ENCODE results near the gene LPO. TPM values are rescaled to one million over a fixed set of nuclear protein-coding genes. Genes with fewer than 3 reads are reported as not detected.
A peak's percentile ranks its signal among the peaks of the same experiment; 100 is the strongest.

Gene LPO
- total RNA-seq, 2 donors from 2014 or later = 0.44 TPM; not detected in 1

GRCh38 chr17:58279736-58280479 is 41.5 kb downstream of the LPO start:
- Mint-ChIP-seq H3K4me3 (no peak overlapping the region), H3K27ac (no peak overlapping the region), H3K36me3 (ENCODE audit: low read depth) (no peaks in the 10 kb centered on the region), H3K27me3 (peaks cover 54% of the 10 kb centered on the region), H3K4me1 (peaks cover 4% of the 10 kb centered on the region)
- no peak for DNase-seq
- no peaks in the 10 kb centered on the region for H3K9me3 ChIP-seq (ENCODE audit: control insufficient read depth, low read length, poor library complexity, severe bottlenecking)
- peak; percentile 23 for ATAC-seq

GRCh38 chr17:58280480-58281217 is 42.3 kb downstream of the LPO start, which contains the start of gene MPO:
MPO (minus strand) TSS chr17:58280935; CDS start chr17:58280758, 177 bp downstream.
- H3K9me3 ChIP-seq (ENCODE audit: control insufficient read depth, low read length, poor library complexity, severe bottlenecking) = no peaks in the 10 kb centered on the region
- Mint-ChIP-seq H3K36me3 (ENCODE audit: low read depth) (no peaks in the 10 kb centered on the region), H3K4me3 (no peak within 1 kb of the TSS), H3K27ac (no peak within 1 kb of the TSS), H3K27me3 (peaks cover 60% of the 10 kb centered on the region), H3K4me1 (peaks cover 4% of the 10 kb centered on the region)
- ATAC-seq (no peak), DNase-seq (no peak)

DNA sequence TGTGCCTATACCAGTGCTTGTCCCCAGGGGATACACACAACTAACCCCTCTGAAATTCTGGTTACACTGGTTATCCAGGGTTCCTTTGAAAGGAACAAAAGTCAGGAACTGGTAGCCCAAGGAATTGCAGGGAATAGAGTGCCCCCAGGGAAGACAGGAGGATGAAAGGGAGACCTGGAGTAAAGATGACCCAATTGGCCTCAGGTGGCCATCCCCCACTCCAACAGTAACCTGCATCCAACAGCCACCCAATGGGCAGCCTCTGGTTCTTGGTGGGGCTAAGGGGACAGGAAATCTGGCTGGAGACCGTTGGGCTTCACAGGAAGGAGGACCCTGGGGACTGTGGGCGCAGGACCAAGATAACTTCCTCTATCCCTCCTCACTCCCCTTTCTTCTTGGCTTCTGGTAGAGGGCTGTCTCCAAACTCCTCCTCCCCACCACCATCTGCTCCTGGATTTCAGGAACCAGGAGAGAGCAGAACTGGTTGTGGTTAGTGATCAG is 43.2 kb downstream of the LPO start:
- Mint-ChIP-seq H3K4me3 (no peak overlapping the region), H3K27ac (no peak overlapping the region)
- no peak for ATAC-seq

DNA sequence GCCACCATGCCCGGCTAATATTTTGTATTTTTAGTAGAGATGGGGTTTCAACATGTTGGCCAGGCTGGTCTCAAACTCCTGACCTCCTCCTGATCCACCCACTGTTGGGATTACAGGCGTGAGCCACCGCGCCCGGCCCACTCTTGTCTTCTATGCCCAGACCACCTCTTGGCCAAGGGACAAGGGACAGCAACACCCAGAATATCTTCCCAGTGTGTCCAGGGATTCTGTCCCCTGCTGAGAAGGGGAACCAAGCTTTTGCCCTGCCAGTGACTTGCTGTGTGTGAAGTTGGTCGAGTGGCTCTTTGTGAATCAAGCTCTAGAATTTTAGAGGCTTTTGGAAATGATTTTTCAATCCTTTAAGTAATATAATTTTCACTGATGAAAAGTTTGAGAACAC is 44.1 kb downstream of the LPO start:
- Mint-ChIP-seq H3K4me1 (peaks cover 4% of the 10 kb centered on the region), H3K36me3 (ENCODE audit: low read depth) (no peaks in the 10 kb centered on the region), H3K27ac (peak overlapping the region; percentile 4), H3K27me3 (peaks cover 53% of the 10 kb centered on the region), H3K4me3 (no peak overlapping the region)
- DNase-seq = no peak
- no peaks in the 10 kb centered on the region for H3K9me3 ChIP-seq (ENCODE audit: control insufficient read depth, low read length, poor library complexity, severe bottlenecking)
- no peak for ATAC-seq

More for the DNA sequence above, 43.2 kb downstream of the LPO start:
- H3K4me1 Mint-ChIP-seq = peaks cover 4% of the 10 kb centered on the region
- H3K27me3 Mint-ChIP-seq = peaks cover 51% of the 10 kb centered on the region
- no peaks in the 10 kb centered on the region for H3K9me3 ChIP-seq (ENCODE audit: control insufficient read depth, low read length, poor library complexity, severe bottlenecking)
- no peaks in the 10 kb centered on the region for H3K36me3 Mint-ChIP-seq (ENCODE audit: low read depth)
- DNase-seq = no peak

GRCh38 chr17:58283674-58284612 is 45.6 kb downstream of the LPO start:
- no peak for ATAC-seq
- Mint-ChIP-seq H3K27ac (no peak overlapping the region), H3K36me3 (ENCODE audit: low read depth) (no peaks in the 10 kb centered on the region), H3K27me3 (peaks cover 50% of the 10 kb centered on the region), H3K4me3 (no peak overlapping the region), H3K4me1 (peaks cover 4% of the 10 kb centered on the region)
- no peaks in the 10 kb centered on the region for H3K9me3 ChIP-seq (ENCODE audit: control insufficient read depth, low read length, poor library complexity, severe bottlenecking)
- no peak for DNase-seq

- H3K36me3 Mint-ChIP-seq (ENCODE audit: low read depth) = no peaks in the 10 kb centered on the region
- no peak overlapping the region for H3K4me3 Mint-ChIP-seq
- H3K9me3 ChIP-seq (ENCODE audit: control insufficient read depth, low read length, poor library complexity, severe bottlenecking) = no peaks in the 10 kb centered on the region
- ATAC-seq (no peak), DNase-seq (no peak)
- H3K4me1 Mint-ChIP-seq = peaks cover under 1% of the 10 kb centered on the region
- peaks cover 49% of the 10 kb centered on the region for H3K27me3 Mint-ChIP-seq
- no peak overlapping the region for H3K27ac Mint-ChIP-seq
These were observed 46.4 kb downstream of the LPO start for GRCh38 chr17:58284613-58285421.

DNA sequence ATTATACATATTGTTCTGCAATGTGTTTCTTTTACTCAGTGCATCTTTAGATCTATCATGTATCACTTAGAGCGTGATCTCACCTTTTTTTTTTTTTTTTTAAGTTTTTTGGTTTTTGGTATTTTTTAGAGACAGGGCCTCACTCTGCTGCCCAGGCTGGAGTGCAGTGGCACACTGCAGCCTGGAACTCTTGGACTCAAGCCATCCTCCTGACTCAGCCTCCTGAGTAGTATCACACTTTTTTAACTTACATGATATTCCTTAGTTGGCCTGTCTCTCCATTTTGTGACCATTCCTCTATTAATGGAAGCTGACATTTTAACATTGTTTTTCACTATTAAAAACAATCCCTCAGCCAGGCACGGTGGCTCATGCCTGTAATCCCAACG is 47.0 kb downstream of the LPO start:
- Mint-ChIP-seq H3K4me3 (no peak overlapping the region), H3K27me3 (peaks cover 48% of the 10 kb centered on the region), H3K36me3 (ENCODE audit: low read depth) (no peaks in the 10 kb centered on the region), H3K4me1 (no peaks in the 10 kb centered on the region), H3K27ac (no peak overlapping the region)
- H3K9me3 ChIP-seq (ENCODE audit: control insufficient read depth, low read length, poor library complexity, severe bottlenecking) = no peaks in the 10 kb centered on the region
- DNase-seq (no peak), ATAC-seq (no peak)

GRCh38 chr17:58289869-58290268 is 51.5 kb downstream of the LPO start:
- ATAC-seq (no peak), DNase-seq (no peak)
- H3K36me3 Mint-ChIP-seq (ENCODE audit: low read depth) = no peaks in the 10 kb centered on the region
- no peaks in the 10 kb centered on the region for H3K9me3 ChIP-seq (ENCODE audit: control insufficient read depth, low read length, poor library complexity, severe bottlenecking)
- H3K27me3 Mint-ChIP-seq = peaks cover 47% of the 10 kb centered on the region
- H3K4me1 Mint-ChIP-seq = no peaks in the 10 kb centered on the region
- H3K4me3 Mint-ChIP-seq = no peak overlapping the region
- H3K27ac Mint-ChIP-seq = no peak overlapping the region

- Mint-ChIP-seq H3K27ac (no peak overlapping the region), H3K27me3 (peaks cover 41% of the 10 kb centered on the region), H3K36me3 (ENCODE audit: low read depth) (no peaks in the 10 kb centered on the region), H3K4me1 (no peaks in the 10 kb centered on the region), H3K4me3 (no peak overlapping the region)
- DNase-seq = no peak
- no peaks in the 10 kb centered on the region for H3K9me3 ChIP-seq (ENCODE audit: control insufficient read depth, low read length, poor library complexity, severe bottlenecking)
- no peak for ATAC-seq
These were observed 52.9 kb downstream of the LPO start for GRCh38 chr17:58291246-58291645.

DNA sequence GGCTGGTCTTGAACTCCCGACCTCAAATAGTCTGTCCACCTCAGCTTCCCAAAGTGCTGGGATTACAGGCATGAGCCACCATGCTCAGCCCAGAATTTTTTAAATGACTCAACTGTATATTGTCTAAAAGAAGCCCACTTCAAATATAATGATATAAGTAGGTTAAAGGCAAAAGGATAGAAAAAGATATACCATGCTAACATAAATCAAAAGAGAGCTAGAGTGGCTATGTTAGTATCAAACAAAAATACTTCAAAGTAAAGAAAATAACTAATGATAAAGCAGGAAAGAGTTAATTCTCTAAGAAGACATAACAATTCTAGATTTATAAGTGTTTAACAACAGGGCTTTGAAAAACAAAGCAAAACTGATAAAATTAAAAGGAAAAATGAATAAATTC is 55.6 kb downstream of the LPO start:
- H3K4me3 Mint-ChIP-seq = no peak overlapping the region
- no peaks in the 10 kb centered on the region for H3K36me3 Mint-ChIP-seq (ENCODE audit: low read depth)
- DNase-seq = no peak
- no peaks in the 10 kb centered on the region for H3K9me3 ChIP-seq (ENCODE audit: control insufficient read depth, low read length, poor library complexity, severe bottlenecking)
- H3K27ac Mint-ChIP-seq = no peak overlapping the region
- no peaks in the 10 kb centered on the region for H3K4me1 Mint-ChIP-seq
- H3K27me3 Mint-ChIP-seq = peaks cover 26% of the 10 kb centered on the region
- ATAC-seq = no peak

GRCh38 chr17:58300336-58300735 is 62.0 kb downstream of the LPO start:
- no peak for ATAC-seq
- peak overlapping the region; percentile 93 for H3K27ac Mint-ChIP-seq
- H3K9me3 ChIP-seq (ENCODE audit: control insufficient read depth, low read length, poor library complexity, severe bottlenecking) = no peaks in the 10 kb centered on the region
- no peaks in the 10 kb centered on the region for H3K27me3 Mint-ChIP-seq
- H3K4me3 Mint-ChIP-seq = no peak overlapping the region
- no peaks in the 10 kb centered on the region for H3K36me3 Mint-ChIP-seq (ENCODE audit: low read depth)
- H3K4me1 Mint-ChIP-seq = peaks cover 15% of the 10 kb centered on the region
- no peak for DNase-seq

DNA sequence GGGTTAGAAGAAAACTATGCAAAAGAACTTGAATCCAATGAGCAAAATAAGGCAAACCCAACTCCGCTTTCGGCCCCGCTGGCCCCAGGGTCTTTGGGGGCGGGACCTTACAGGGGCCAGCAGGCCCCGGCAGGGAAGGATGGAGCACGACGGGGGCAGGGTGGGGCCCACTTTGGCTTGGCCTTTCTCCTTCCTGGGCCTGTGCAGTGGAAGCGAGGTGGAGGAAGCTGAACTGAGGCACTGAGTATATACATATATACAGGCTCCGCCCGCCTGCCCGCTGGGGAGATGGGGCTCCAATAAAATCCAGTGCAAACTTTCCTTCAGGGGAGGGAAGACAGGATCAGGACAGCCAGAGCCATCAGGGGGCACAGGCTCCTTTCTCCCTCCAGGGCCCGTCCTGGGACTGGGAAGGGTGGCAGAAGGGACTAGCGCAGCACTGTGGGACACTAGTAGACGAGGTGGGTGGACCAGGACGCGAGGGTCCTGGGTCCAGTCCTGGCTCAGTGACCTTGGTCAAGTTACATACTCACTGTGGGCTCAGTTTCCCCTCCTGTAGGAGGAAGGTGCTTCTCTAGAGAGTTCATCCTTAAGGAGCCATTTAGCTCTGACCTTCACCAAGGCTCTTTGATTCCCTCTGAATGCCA is 63.2 kb downstream of the LPO start:
- Mint-ChIP-seq H3K27ac (no peak overlapping the region), H3K36me3 (ENCODE audit: low read depth) (no peaks in the 10 kb centered on the region), H3K4me1 (peaks cover 15% of the 10 kb centered on the region), H3K27me3 (no peaks in the 10 kb centered on the region), H3K4me3 (no peak overlapping the region)
- H3K9me3 ChIP-seq (ENCODE audit: control insufficient read depth, low read length, poor library complexity, severe bottlenecking) = no peaks in the 10 kb centered on the region
- DNase-seq (no peak), ATAC-seq (no peak)
